HUES64 (cell line): ENCODE measurements around the gene CNTN4.

Experiments used
- H3K27ac ChIP-seq: 2 replicates; pipeline ENCODE4 v1.7.0; 2013; ENCODE audit warnings: low read depth, low read length, inconsistent platforms
- H3K27me3 ChIP-seq: 2 replicates; pipeline ENCODE4 v1.6.1; 2013; ENCODE audit warnings: mild to moderate bottlenecking, low read length; ENCODE audit not compliant: insufficient read depth
- H3K36me3 ChIP-seq: 2 replicates; pipeline ENCODE4 v1.6.1; 2013; ENCODE audit warnings: mild to moderate bottlenecking, low read length; ENCODE audit not compliant: insufficient read depth
- H3K4me1 ChIP-seq: 2 replicates; pipeline ENCODE4 v1.6.1; 2013; ENCODE audit warnings: mild to moderate bottlenecking, low read length, moderate library complexity; ENCODE audit not compliant: insufficient read depth
- H3K4me3 ChIP-seq: 2 replicates; pipeline ENCODE4 v1.5.1; 2013; ENCODE audit warnings: mild to moderate bottlenecking, low read length, moderate library complexity
- H3K9ac ChIP-seq: 2 replicates; pipeline ENCODE4 v1.6.1; 2013; ENCODE audit warnings: mild to moderate bottlenecking, low read depth, low read length
- H3K9me3 ChIP-seq: 2 replicates; pipeline ENCODE4 v1.6.1; 2013; ENCODE audit warnings: low read depth, low read length; ENCODE audit not compliant: insufficient read depth
- WGBS: fragments of 150-250, 120-280 bp; methylation state at CpG from one replicate; pipeline ENCODE4 v1.1.7; 2013; ENCODE audit warnings: missing lambda C conversion rate; 5-methylcytosine and 5-hydroxymethylcytosine counted together

Gene CNTN4

DNA sequence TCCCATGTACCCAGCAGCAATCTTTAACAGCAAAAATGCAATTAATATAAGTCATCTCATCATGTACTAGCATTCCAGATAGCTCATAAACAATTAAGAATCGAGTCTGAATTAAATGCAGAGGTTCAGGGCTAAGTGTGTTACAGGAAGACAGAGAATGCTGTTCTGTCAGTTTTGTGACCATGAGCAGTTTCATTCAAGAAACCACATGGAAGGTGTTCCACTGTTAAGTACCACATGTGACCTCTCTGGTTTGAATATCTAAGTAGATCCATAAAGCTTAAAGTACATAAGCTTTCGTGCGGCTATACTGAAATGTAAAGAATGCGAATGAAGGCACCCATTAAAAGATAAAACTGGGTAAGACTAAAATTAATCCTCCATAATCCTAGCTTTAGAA, 739.2 kb downstream of the CNTN4 start:
- 95% methylated on average over 3 of the region's 4 CpGs for WGBS
- Histone ChIP-seq H3K4me3 (no peak overlapping the region), H3K4me1 (no peaks in the 10 kb centered on the region), H3K9me3 (no peaks in the 10 kb centered on the region), H3K27ac (no peak overlapping the region), H3K36me3 (no peaks in the 10 kb centered on the region), H3K9ac (no peak overlapping the region), H3K27me3 (no peaks in the 10 kb centered on the region)

DNA sequence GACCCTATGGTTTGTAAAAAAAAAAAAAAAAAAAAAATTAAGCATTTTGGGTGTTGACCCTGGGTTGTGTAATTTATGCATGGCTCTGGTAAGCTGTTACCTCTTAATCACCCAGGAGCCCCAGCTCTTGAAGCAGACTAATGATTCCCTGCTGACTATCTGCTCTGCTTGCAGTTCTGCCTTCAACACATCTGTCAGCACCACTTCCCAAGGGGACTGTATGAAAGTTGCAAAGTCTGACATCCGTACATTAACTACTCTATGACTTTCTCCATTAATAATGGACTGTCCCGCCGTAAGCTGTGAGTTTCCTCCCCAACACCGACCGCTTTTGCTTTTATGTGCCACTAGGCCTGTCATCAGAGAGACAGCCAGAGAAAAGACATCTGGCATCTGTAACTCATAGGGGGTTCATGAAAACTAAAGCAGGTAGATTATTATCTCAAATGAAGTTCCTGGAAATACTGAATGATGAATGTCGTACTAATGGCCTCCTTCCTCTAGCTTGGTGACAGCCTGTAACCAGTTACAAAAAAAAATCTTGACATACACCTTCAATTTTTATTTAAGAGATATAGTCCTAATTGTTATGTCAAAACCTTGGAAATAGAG, 740.0 kb downstream of the CNTN4 start:
- H3K4me3 ChIP-seq, result no peak overlapping the region
- no peaks in the 10 kb centered on the region for H3K9me3 ChIP-seq
- H3K27ac ChIP-seq, result no peak overlapping the region
- H3K9ac ChIP-seq, result no peak overlapping the region
- WGBS, result 96% methylated on average over 6 of the region's 6 CpGs
- H3K36me3 ChIP-seq, result no peaks in the 10 kb centered on the region
- no peaks in the 10 kb centered on the region for H3K27me3 ChIP-seq
- H3K4me1 ChIP-seq, result no peaks in the 10 kb centered on the region

DNA sequence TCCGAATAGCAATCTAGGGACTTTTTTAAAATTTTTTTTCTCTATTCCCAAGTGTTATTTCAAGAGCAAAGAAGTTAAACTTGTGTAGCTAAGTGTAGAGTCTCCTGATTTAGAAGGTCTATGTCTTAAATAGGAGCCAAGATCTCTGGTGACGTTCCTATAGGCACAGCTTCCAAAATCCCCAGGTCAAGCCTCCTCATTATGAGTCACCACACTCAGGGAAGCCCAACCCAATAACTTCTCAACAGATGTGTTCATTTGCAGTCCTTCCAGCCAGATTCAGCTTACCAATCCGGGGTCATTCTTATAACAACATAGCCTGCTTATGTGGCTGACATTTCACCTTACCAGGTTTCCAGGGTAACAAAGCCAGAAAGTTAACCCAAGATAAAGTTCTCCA, 741.2 kb downstream of the CNTN4 start:
- H3K27ac ChIP-seq, result no peak overlapping the region
- no peak overlapping the region for H3K9ac ChIP-seq
- H3K9me3 ChIP-seq, result no peaks in the 10 kb centered on the region
- H3K4me1 ChIP-seq, result no peaks in the 10 kb centered on the region
- H3K4me3 ChIP-seq, result no peak overlapping the region
- no peaks in the 10 kb centered on the region for H3K36me3 ChIP-seq
- WGBS, result 95% methylated on average over 3 of the region's 3 CpGs
- no peaks in the 10 kb centered on the region for H3K27me3 ChIP-seq

DNA sequence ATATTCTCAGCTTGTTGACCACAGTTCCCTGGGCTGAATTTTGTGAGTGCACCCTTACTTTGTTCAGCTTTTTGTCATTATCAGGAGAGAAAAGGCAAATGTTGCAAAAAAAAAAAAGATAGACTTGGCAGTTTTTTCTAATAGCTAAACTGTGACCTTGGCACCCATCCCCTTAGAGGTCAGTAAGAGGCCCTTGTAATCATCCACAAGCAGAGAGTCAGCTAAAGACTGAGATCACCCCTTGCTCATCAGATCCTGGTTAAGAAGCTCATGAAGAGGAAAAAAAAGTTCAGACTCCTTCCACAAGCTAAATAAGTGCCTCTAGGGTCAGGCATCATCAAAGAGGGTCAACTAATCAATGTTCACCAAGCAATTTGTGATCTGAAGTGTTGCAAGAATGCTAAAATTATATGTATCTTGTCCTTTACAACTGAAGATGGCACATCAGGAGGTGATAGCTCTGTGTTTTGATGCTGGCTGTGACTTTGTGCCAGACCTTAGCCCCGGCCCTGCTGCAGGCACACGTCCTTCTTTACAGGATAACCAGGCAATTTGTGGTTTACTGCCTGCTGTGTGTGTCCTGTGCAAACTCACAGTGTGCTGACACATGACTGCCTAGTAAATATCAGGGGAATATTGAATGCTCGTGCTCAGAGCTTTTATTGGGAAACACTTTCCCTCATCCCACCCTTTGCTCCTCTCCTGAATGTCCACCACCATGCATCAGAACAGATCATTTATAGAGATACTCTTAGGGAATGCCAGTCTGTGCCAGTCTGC, 748.6 kb downstream of the CNTN4 start:
- H3K27me3 ChIP-seq, result no peaks in the 10 kb centered on the region
- no peaks in the 10 kb centered on the region for H3K36me3 ChIP-seq
- no peaks in the 10 kb centered on the region for H3K9me3 ChIP-seq
- H3K9ac ChIP-seq, result no peak overlapping the region
- WGBS, result 84% methylated on average over 3 of the region's 3 CpGs
- H3K27ac ChIP-seq, result no peak overlapping the region
- no peak overlapping the region for H3K4me3 ChIP-seq
- H3K4me1 ChIP-seq, result no peaks in the 10 kb centered on the region

DNA sequence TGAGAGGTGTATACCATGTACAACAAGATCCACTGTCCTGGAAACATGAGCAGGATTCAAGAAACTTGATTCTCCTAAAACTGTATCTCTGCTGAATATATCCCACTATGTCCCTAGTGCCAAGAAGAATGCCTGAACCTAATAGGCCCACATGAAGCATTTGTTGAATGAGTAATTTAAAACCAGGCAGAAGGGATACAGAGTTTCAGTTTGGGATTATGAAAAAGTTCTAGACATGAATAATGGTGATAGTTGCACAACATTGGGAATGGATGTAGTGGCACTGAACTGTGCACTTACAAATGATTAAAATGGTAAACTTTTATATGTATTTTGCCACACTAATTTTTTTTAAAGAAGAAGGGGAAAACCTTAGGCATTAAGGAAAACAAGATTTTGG, 750.4 kb downstream of the CNTN4 start:
- no peak overlapping the region for H3K4me3 ChIP-seq
- H3K27ac ChIP-seq, result no peak overlapping the region
- H3K4me1 ChIP-seq, result no peaks in the 10 kb centered on the region
- H3K36me3 ChIP-seq, result no peaks in the 10 kb centered on the region
- H3K27me3 ChIP-seq, result no peaks in the 10 kb centered on the region
- H3K9ac ChIP-seq, result no peak overlapping the region
- no peaks in the 10 kb centered on the region for H3K9me3 ChIP-seq

DNA sequence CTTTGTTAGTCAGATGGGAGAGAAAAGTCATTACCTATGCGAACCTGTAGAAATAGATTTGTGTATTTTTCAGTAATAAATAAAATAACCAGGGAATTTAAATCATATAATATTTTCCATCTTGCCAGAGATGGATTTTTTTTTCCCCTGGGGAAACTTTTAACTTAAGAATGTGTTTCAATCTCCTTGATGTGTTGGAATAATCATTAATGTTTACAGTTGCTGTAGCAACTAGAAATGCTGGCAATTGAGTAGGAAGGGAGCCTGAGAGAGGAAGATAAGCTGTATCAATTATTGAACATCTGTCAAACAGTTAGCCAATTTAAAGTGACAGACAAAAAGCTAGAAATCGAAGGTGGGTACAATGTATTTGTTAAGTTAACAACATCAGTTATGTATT, 752.0 kb downstream of the CNTN4 start:
- Histone ChIP-seq H3K27me3 (no peaks in the 10 kb centered on the region), H3K4me3 (no peak overlapping the region), H3K27ac (no peak overlapping the region), H3K9me3 (no peaks in the 10 kb centered on the region), H3K36me3 (no peaks in the 10 kb centered on the region), H3K4me1 (no peaks in the 10 kb centered on the region), H3K9ac (no peak overlapping the region)
- no CpG with 5 or more reads among the region's 2 CpGs for WGBS

DNA sequence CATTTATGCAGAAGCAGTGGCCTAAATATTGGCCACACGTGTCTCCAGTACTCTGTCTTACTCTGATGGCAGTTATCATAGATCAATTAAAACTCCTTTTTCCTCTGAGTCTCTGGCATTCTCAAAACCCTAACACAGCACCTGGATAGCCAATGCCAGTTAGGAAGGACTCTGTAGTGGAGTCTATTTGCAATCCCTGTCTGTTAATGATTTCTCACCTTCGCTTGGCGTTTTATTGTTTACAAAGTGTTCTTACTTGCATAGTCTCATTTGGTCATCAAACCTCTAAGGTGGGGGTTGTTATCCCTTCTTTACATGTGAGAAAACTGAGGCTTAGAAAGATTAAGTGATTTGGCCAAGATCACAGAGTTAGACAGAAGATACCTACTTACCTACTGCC, 752.7 kb downstream of the CNTN4 start:
- Histone ChIP-seq H3K4me3 (no peak overlapping the region), H3K9ac (no peak overlapping the region), H3K27ac (no peak overlapping the region), H3K4me1 (peaks cover 2% of the 10 kb centered on the region; the same call in 1 of the 2 replicates), H3K9me3 (no peaks in the 10 kb centered on the region), H3K27me3 (no peaks in the 10 kb centered on the region), H3K36me3 (no peaks in the 10 kb centered on the region)
- WGBS, result 96% methylated on average over 3 of the region's 3 CpGs

DNA sequence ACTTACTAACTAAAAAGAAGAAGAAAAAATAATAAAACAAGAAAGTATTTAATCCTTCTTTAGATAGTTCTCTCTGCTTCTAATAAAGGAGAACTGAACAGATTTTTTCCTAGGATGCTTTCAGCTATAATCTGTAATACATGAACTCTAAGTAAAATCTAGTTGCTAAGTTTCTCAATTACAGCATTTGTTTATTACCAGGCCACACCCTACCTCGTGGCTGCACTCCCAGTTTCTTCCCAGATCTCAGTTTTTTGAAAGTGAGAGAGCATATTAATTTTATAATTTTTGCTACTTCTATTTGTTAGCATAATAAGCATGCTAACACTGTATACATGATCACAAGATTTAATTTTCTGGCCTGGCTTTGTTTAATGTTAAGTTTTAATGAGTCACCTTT, 753.2 kb downstream of the CNTN4 start:
- no peaks in the 10 kb centered on the region for H3K36me3 ChIP-seq
- H3K9me3 ChIP-seq, result no peaks in the 10 kb centered on the region
- H3K27me3 ChIP-seq, result no peaks in the 10 kb centered on the region
- no peak overlapping the region for H3K27ac ChIP-seq
- no CpG with 5 or more reads among the region's 1 CpG for WGBS
- no peak overlapping the region for H3K4me3 ChIP-seq
- peaks cover 4% of the 10 kb centered on the region; the same call in 1 of the 2 replicates for H3K4me1 ChIP-seq
- H3K9ac ChIP-seq, result no peak overlapping the region

DNA sequence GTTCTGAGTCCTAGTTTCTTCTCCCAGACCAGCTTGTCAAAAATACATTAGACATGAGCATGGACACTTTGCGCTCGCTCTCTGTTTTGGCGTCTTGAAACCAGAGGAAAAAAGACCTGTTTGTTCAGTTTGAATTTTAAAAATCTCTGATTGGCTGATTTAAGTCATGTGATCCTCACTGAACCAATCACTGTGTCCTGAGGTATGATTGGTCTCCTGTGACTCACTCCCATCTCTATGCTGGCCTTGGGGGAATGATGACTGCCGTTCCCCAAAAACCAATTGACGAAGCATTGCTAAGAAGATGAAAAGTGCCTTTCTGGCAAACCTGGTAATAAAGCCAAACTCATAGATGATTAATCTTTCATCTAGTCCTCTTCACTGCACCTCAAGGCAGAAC, 755.0 kb downstream of the CNTN4 start:
- H3K4me1 ChIP-seq, result peaks cover 4% of the 10 kb centered on the region; the same call in 1 of the 2 replicates
- WGBS, result 90% methylated on average over 5 of the region's 5 CpGs

DNA sequence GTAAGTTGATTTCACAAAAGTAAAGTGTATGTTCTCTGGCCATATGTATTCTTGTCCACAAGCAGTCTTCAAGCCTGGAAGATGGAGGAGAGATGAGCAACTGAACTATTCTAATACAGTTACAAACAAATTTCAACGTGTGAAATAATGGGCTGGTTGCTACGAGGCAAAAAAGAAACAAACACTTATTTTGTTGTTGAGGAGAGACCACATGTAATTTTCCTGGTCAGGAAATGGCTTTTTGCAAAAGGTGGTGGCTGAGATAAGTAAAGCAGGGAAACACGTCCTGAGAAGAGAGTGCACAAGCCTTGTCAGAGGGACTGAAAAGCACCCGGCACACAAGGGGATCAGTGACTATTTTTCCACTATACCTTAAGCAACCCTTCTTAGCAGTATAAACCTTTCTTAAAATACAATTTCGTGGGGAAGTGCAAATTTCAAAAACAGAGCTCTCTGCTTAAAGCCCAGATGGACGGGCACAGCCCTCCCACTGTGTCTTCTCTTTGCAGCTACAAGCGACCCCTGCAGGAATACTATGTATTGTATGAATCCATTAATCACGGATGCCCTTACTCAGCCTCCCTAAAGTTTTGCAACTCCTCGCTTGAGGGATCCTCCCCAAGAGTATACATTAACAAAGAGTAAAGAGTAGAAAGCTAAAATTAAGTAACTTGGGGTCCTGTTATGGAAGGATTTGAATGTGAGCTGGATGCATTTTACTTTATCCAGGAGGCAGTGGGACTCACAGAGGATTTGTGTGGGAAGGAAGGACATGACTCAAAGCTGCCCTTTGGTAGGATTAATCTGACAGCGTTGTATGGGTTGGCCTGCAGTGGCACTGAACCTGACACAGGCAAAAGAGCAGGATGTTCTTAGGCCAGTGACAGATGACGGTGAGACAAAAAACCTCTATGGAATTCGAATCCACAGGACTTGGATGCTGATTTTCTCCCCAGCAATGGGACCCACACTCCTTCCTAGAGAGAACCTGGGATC, 757.8 kb downstream of the CNTN4 start:
- 68% methylated on average over 12 of the region's 12 CpGs for WGBS

More for the DNA sequence above, 755.0 kb downstream of the CNTN4 start:
- Histone ChIP-seq H3K27ac (no peak overlapping the region), H3K36me3 (no peaks in the 10 kb centered on the region), H3K9me3 (no peaks in the 10 kb centered on the region), H3K9ac (no peak overlapping the region), H3K4me3 (no peak overlapping the region), H3K27me3 (no peaks in the 10 kb centered on the region)

DNA sequence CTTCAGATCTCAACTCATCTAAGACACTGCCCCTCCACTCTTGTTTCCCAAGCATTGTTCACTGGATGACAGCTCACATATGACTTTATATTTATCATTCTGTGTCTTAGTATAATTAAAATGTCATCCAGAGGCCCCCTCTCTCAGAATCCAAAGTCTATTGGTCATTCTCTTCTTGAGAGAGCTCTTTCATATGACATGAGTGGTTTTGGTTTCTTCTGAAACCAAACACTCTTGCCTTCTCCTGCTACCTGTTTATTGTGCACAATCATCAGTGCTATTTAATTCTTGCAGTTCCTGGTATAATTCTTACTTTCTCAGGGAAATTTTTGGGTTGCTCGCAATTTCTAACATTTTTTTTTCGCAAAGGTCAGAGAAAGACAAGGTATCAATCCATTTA, 762.0 kb downstream of the CNTN4 start:
- no peaks in the 10 kb centered on the region for H3K9me3 ChIP-seq
- no peak overlapping the region for H3K4me3 ChIP-seq
- no peak overlapping the region for H3K9ac ChIP-seq
- no peak overlapping the region for H3K27ac ChIP-seq
- H3K36me3 ChIP-seq, result no peaks in the 10 kb centered on the region
- H3K4me1 ChIP-seq, result peaks cover 9% of the 10 kb centered on the region; the same call in 1 of the 2 replicates
- 100% methylated on average over 2 of the region's 2 CpGs for WGBS
- no peaks in the 10 kb centered on the region for H3K27me3 ChIP-seq

More for the DNA sequence above, 757.8 kb downstream of the CNTN4 start:
- H3K9ac ChIP-seq, result no peak overlapping the region
- no peaks in the 10 kb centered on the region for H3K9me3 ChIP-seq
- H3K27me3 ChIP-seq, result no peaks in the 10 kb centered on the region
- H3K36me3 ChIP-seq, result no peaks in the 10 kb centered on the region
- peaks cover 4% of the 10 kb centered on the region; the same call in 1 of the 2 replicates for H3K4me1 ChIP-seq
- H3K4me3 ChIP-seq, result no peak overlapping the region
- no peak overlapping the region for H3K27ac ChIP-seq
